IPS DF 6.9 (cell line): Measurements from ENCODE around the gene TPK1.
"Not testable (repeated sequence)": the region's sequence is repeated elsewhere in the genome, so short reads cannot be mapped to it uniquely, and the experiment has no call there.

Experiments used
- DNase-seq: peaks from one replicate; pipeline ENCODE4 v3.0.0-alpha.2; 2013; ENCODE audit warnings: low read depth, low spot score
- H3K27ac ChIP-seq: one replicate; pipeline ENCODE4 v1.5.1; 2013; ENCODE audit warnings: low read length, control low read depth
- H3K27me3 ChIP-seq: 2 replicates; pipeline ENCODE4 v1.6.1; 2013; ENCODE audit warnings: mild to moderate bottlenecking, low read length; ENCODE audit not compliant: control insufficient read depth, insufficient read depth
- H3K36me3 ChIP-seq: 2 replicates; pipeline ENCODE4 v1.6.1; 2013; ENCODE audit warnings: low read length; ENCODE audit not compliant: control insufficient read depth, insufficient read depth
- H3K4me1 ChIP-seq: 2 replicates; pipeline ENCODE4 v1.6.1; 2013; ENCODE audit warnings: low read length; ENCODE audit not compliant: control insufficient read depth, insufficient read depth
- H3K4me3 ChIP-seq: 2 replicates; pipeline ENCODE4 v1.5.1; 2013; ENCODE audit warnings: mild to moderate bottlenecking, low read length
- H3K9me3 ChIP-seq: 2 replicates; pipeline ENCODE4 v1.6.1; 2013; ENCODE audit warnings: low read length, inconsistent platforms; ENCODE audit not compliant: control insufficient read depth, insufficient read depth
- WGBS: extraction: QIAGEN DNeasy Blood & Tissue Kit; methylation state at CpG from one replicate; pipeline ENCODE4 v1.1.7; 2013; ENCODE audit warnings: mixed read lengths, missing lambda C conversion rate; ENCODE audit not compliant: insufficient read length, insufficient coverage; 5-methylcytosine and 5-hydroxymethylcytosine counted together

TPK1 gene

GRCh38 chr7:144780071-144780608, 55.7 kb downstream of the TPK1 start:
- Histone ChIP-seq H3K4me3 (no peak overlapping the region), H3K4me1 (peaks cover 1% of the 10 kb centered on the region; the same call in 1 of the 2 replicates), H3K9me3 (no peaks in the 10 kb centered on the region), H3K27me3 (no peaks in the 10 kb centered on the region), H3K27ac (no peak overlapping the region), H3K36me3 (no peaks in the 10 kb centered on the region)
- no peak for DNase-seq
- WGBS = no CpG with 5 or more reads among the region's 4 CpGs

DNA sequence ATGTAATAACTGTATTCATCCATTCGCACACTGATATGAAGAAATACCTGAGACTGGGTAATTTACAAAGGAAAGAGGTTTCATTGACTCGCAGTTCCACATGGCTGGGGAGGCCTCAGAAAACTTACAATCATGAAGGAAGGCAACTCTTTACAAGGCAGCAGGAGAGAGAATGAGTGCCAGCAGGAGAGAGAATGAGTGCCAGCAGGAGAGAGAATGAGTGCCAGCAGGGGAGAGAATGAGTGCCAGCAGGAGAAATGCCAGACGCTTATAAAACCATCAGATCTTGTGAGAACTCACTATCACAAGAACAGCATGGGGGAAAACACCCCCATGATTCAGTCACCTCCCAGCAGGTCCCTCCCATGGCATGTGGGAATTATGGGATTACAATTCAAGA, 58.0 kb downstream of the TPK1 start:
- H3K27ac ChIP-seq, H3K27me3 ChIP-seq, H3K4me1 ChIP-seq, H3K9me3 ChIP-seq, H3K4me3 ChIP-seq, H3K36me3 ChIP-seq, DNase-seq: not testable (repeated sequence)
- WGBS = no CpG with 5 or more reads among the region's 3 CpGs

- no peaks in the 10 kb centered on the region for H3K9me3 ChIP-seq
- no peaks in the 10 kb centered on the region for H3K27me3 ChIP-seq
- H3K36me3 ChIP-seq = no peaks in the 10 kb centered on the region
- WGBS = no CpG with 5 or more reads among the region's 3 CpGs
- H3K4me3 ChIP-seq = no peak overlapping the region
- no peak overlapping the region for H3K27ac ChIP-seq
- H3K4me1 ChIP-seq = no peaks in the 10 kb centered on the region
- DNase-seq = no peak
These were observed 58.6 kb downstream of the TPK1 start for GRCh38 chr7:144777005-144777839.

DNA sequence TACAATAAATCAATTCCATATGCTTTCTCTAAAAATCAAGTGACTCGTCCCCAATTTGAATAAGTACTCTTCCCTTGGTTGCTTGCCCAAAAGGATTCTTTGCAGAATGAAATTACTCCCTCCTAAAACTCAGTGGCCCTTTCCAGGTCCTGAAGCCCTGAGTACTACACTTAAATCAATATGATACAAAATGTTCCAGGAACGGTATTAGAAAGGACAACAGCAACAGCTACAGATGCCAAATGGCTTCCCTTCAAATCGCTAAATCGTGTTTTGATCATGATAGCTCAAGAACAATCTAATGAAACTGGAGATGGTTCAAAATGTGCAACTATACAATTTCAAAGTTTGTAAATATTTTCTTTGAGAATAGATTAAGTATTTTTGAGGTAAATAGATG, 59.4 kb downstream of the TPK1 start:
- WGBS = no CpG with 5 or more reads among the region's 4 CpGs

DNA sequence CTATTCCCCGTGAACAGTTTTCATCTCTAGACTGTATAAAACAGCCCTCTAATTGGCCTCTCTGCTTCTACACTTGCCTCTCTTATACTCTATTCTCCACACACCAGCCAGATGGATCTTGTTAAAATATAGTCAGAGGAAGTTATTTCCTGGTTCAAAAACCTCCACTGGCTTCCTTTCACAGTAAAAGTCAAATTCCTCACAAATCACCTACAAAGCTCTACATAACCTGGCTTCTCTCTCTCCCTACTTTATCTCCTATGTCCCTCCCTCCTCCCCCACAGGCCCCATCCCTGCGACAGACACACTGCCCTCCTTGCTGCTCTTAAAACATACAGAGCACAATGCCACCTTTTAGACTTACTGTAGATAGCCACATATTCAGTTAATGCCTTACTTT, 60.1 kb downstream of the TPK1 start:
- Histone ChIP-seq H3K27ac (no peak overlapping the region), H3K27me3 (no peaks in the 10 kb centered on the region), H3K9me3 (no peaks in the 10 kb centered on the region), H3K4me3 (no peak overlapping the region), H3K4me1 (no peaks in the 10 kb centered on the region), H3K36me3 (no peaks in the 10 kb centered on the region)
- no peak for DNase-seq
- WGBS = no CpG with 5 or more reads among the region's 2 CpGs

More for the DNA sequence above, 59.4 kb downstream of the TPK1 start:
- no peak overlapping the region for H3K27ac ChIP-seq
- no peaks in the 10 kb centered on the region for H3K9me3 ChIP-seq
- H3K36me3 ChIP-seq = no peaks in the 10 kb centered on the region
- no peak for DNase-seq
- H3K4me3 ChIP-seq = no peak overlapping the region
- H3K27me3 ChIP-seq = no peaks in the 10 kb centered on the region
- no peaks in the 10 kb centered on the region for H3K4me1 ChIP-seq

DNA sequence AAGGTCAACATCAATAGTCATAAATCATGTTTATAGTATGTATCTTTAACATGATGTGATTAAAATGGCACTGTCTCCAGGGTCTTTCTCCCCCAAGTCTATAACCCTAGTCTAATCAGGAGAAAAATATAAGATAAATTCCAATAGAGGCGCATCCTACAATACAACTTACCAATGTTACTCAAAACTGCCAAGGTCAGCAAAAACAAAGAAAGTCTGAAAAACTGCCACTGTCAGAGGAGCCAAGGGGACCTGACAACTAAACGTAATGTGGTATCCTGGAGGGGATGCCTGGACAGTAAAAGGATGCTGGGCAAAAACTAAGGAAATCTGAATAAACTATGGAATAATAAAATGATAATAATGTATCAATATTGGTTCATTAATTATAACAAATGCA, 63.9 kb downstream of the TPK1 start:
- H3K27me3 ChIP-seq = no peaks in the 10 kb centered on the region
- H3K27ac ChIP-seq = no peak overlapping the region
- no peak overlapping the region for H3K4me3 ChIP-seq
- no peaks in the 10 kb centered on the region for H3K9me3 ChIP-seq
- no peaks in the 10 kb centered on the region for H3K4me1 ChIP-seq
- DNase-seq = no peak
- no peaks in the 10 kb centered on the region for H3K36me3 ChIP-seq
- WGBS = no CpG with 5 or more reads among the region's 2 CpGs

DNA sequence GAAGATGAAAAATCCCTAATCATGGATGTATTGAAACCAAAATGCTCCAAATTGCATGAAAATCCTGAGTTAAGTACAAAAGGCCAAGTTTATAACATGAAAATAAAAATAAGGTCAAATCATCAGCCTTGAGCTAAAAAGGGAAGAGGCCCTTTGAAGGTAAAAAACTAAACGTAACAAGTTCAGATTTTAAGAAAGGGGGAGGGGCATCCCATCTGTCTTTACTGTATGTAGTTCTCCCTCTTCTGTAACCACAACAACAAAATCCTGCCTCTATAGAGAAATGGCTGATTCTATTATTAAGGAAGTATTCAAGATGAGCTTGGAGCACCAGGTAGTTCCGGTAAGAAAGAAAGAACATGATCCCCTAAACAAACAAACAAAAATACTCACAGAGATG, 64.7 kb downstream of the TPK1 start:
- Histone ChIP-seq H3K4me1 (no peaks in the 10 kb centered on the region), H3K9me3 (no peaks in the 10 kb centered on the region), H3K4me3 (no peak overlapping the region), H3K27ac (no peak overlapping the region), H3K27me3 (no peaks in the 10 kb centered on the region), H3K36me3 (no peaks in the 10 kb centered on the region)
- no peak for DNase-seq
- WGBS = no CpG with 5 or more reads among the region's 2 CpGs

GRCh38 chr7:144769352-144769751, 66.5 kb downstream of the TPK1 start:
- Histone ChIP-seq H3K36me3 (no peaks in the 10 kb centered on the region), H3K27me3 (no peaks in the 10 kb centered on the region), H3K9me3 (no peaks in the 10 kb centered on the region), H3K27ac (no peak overlapping the region), H3K4me3 (no peak overlapping the region), H3K4me1 (no peaks in the 10 kb centered on the region)
- DNase-seq = no peak
- no CpG with 5 or more reads among the region's 2 CpGs for WGBS

DNA sequence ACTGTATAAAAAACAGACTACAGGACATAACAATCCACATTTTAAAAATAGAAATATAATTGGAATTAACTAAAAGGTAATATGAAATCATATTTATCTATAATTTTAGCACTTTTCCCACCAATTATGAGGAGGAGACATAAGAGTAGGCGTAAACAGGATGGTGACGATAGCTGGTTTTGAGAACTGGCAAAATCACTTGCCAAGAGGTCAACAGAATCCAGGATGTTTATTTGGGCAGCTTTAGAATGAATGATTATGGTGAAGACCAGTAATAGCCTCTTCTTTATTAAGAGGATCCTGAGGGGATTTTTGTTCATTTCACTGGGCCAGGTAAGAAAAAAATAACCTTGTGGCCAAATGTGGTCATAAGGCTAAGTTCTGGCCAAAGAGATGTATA, 67.2 kb downstream of the TPK1 start:
- Histone ChIP-seq H3K27ac (no peak overlapping the region), H3K4me3 (no peak overlapping the region), H3K9me3 (no peaks in the 10 kb centered on the region), H3K36me3 (no peaks in the 10 kb centered on the region), H3K4me1 (no peaks in the 10 kb centered on the region), H3K27me3 (no peaks in the 10 kb centered on the region)
- DNase-seq = no peak
- no CpG with 5 or more reads among the region's 2 CpGs for WGBS

GRCh38 chr7:144763291-144763690, 72.6 kb downstream of the TPK1 start:
- DNase-seq = no peak
- H3K27ac ChIP-seq = no peak overlapping the region
- no CpG with 5 or more reads among the region's 5 CpGs for WGBS
- H3K9me3 ChIP-seq = no peaks in the 10 kb centered on the region
- H3K27me3 ChIP-seq = no peaks in the 10 kb centered on the region
- no peak overlapping the region for H3K4me3 ChIP-seq
- no peaks in the 10 kb centered on the region for H3K4me1 ChIP-seq
- no peaks in the 10 kb centered on the region for H3K36me3 ChIP-seq

GRCh38 chr7:144762853-144763252, 73.0 kb downstream of the TPK1 start:
- DNase-seq = no peak
- Histone ChIP-seq H3K4me1 (no peaks in the 10 kb centered on the region), H3K4me3 (no peak overlapping the region), H3K36me3 (no peaks in the 10 kb centered on the region), H3K27ac (no peak overlapping the region), H3K9me3 (no peaks in the 10 kb centered on the region), H3K27me3 (no peaks in the 10 kb centered on the region)
- WGBS = no CpG with 5 or more reads among the region's 1 CpG
